Esophagus muscularis mucosa (tissue), 4 donors: ENCODE results near the gene NUMA1. TPM values are rescaled to one million over a fixed set of nuclear protein-coding genes. Genes with fewer than 3 reads are reported as not detected.

Source experiments
- DNase-seq: peaks from one replicate; pipeline ENCODE4 v3.0.0-alpha.2; 2017; ENCODE audit errors: extremely low spot score
- H3K27ac ChIP-seq, 4 donors: fragments of 200-600 bp; sonication (generic); replicated peaks in 1 of 4; 1 replicate in 3 of 4; 2 replicates in 1 of 4; pipeline ENCODE4 v1.5.1; 2016 to 2019; ENCODE audit warnings: mild to moderate bottlenecking in 1 of 4
- H3K27me3 ChIP-seq, 4 donors: fragments of 200-600 bp; sonication (generic); one replicate each; pipeline versions ENCODE4 v1.5.1 to v1.6.0; 2016 to 2019
- H3K36me3 ChIP-seq, 4 donors: fragments of 200-600 bp; sonication (generic); one replicate each; pipeline ENCODE4 v1.5.1; 2016 to 2019
- H3K4me1 ChIP-seq, 4 donors: fragments of 200-600 bp; sonication (generic); one replicate each; pipeline ENCODE4 v1.5.1; 2016 to 2019
- H3K4me3 ChIP-seq, 4 donors: fragments of 200-600 bp; sonication (generic); 1 replicate in 2 of 4; 2 replicates in 2 of 4; pipeline ENCODE4 v1.5.1; 2016 to 2019; ENCODE audit warnings: mild to moderate bottlenecking in 4 of 4, moderate library complexity in 1 of 4
- H3K9me3 ChIP-seq, 4 donors: fragments of 200-600 bp; sonication (generic); 1 replicate in 3 of 4; 2 replicates in 1 of 4; pipeline ENCODE4 v1.5.1; 2016 to 2019
- CTCF ChIP-seq, 3 experiments: fragments of 200-600 bp in 2 of 3; fragments of 450-650 bp in 1 of 3; sonication (generic) in 2 of 3; IDR thresholded peaks; one replicate each; pipeline ENCODE4 v1.5.1; 2017 to 2019; ENCODE audit warnings: antibody characterized with exemption in 3 of 3, mild to moderate bottlenecking in 2 of 3, moderate library complexity in 1 of 3
- EP300 ChIP-seq: sonication (generic); formaldehyde crosslinking; IDR thresholded peaks from one replicate; pipeline ENCODE4 v1.6.1; 2017; ENCODE audit warnings: antibody characterized with exemption
- POLR2A ChIP-seq: fragments of 450-650 bp; IDR thresholded peaks from one replicate; pipeline ENCODE4 v1.6.1; 2017; ENCODE audit warnings: antibody characterized with exemption, moderate library complexity, mild to moderate bottlenecking, low read depth
- POLR2AphosphoS5 ChIP-seq, 2 donors: sonication (generic); formaldehyde crosslinking; IDR thresholded peaks; one replicate each; pipeline ENCODE4 v1.6.1; 2017; ENCODE audit warnings: antibody characterized with exemption in 2 of 2
- WGBS: methylation state at CpG from one replicate; pipeline ENCODE4 v1.1.5; 2018; 5-methylcytosine and 5-hydroxymethylcytosine counted together
- intact Hi-C: fragments of 100-400 bp; cut with DNase I; formaldehyde crosslinking; loops from one replicate; pipeline ENCODE4 v1.15.1; 2023
- total RNA-seq, 4 donors: library from RNA; depleted of rRNA; stranded (reverse); fragments of >200 nt; gene quantifications; one replicate each; pipeline versions ENCODE4 v1.1.0 to v1.2.1, GENCODE V29; 2016

The NUMA1 gene
- total RNA-seq, 4 donors from 2014 or later = 214 to 328 (median 272) TPM

- peaks cover 46 to 66% (median 64%) of the 10 kb centered on the region in 4 donors for H3K4me1 ChIP-seq
- peak overlapping the region in 2 of 4 donors; percentile 6 to 30 for H3K4me3 ChIP-seq
These were observed 11.1 kb downstream of the NUMA1 start for GRCh38 chr11:72069200-72069599.

GRCh38 chr11:72067676-72068075 lies 12.7 kb downstream of the NUMA1 start:
- no peaks in the 10 kb centered on the region for H3K27me3 ChIP-seq
- H3K27ac ChIP-seq = peak overlapping the region; percentile 70 to 85 (median 81)
- peaks cover 46 to 66% (median 64%) of the 10 kb centered on the region in 4 donors for H3K4me1 ChIP-seq
- no peaks in the 10 kb centered on the region for H3K9me3 ChIP-seq
- no peak overlapping the region for H3K4me3 ChIP-seq
- intact Hi-C loops = no loop called here
- no peak for TF ChIP-seq CTCF (IDR thresholded peaks at IDR 0.05)
- no peak for TF ChIP-seq POLR2AphosphoS5 (IDR thresholded peaks at IDR 0.05)
- TF ChIP-seq EP300 = no peak
- no peak for TF ChIP-seq POLR2A
- DNase-seq = no peak
- peaks cover 0 to 3% (median 0%) of the 10 kb centered on the region in 4 donors for H3K36me3 ChIP-seq

More at GRCh38 chr11:72069200-72069599, 11.1 kb downstream of the NUMA1 start:
- intact Hi-C loops = no loop called here
- H3K27ac ChIP-seq = peak overlapping the region; percentile 70 to 85 (median 81)
- no peak for DNase-seq
- TF ChIP-seq CTCF (IDR thresholded peaks at IDR 0.05) = no peak
- no peak for TF ChIP-seq POLR2AphosphoS5 (IDR thresholded peaks at IDR 0.05)
- TF ChIP-seq EP300 = no peak
- TF ChIP-seq POLR2A = no peak
- H3K27me3 ChIP-seq = no peaks in the 10 kb centered on the region
- H3K9me3 ChIP-seq = no peaks in the 10 kb centered on the region
- no peaks in the 10 kb centered on the region for H3K36me3 ChIP-seq

GRCh38 chr11:72067266-72067665 lies 13.1 kb downstream of the NUMA1 start:
- H3K36me3 ChIP-seq = peaks cover 0 to 7% (median 2%) of the 10 kb centered on the region in 4 donors
- peak overlapping the region; percentile 68 to 85 (median 81) for H3K27ac ChIP-seq
- no peaks in the 10 kb centered on the region for H3K27me3 ChIP-seq
- H3K4me3 ChIP-seq = no peak overlapping the region
- H3K9me3 ChIP-seq = no peaks in the 10 kb centered on the region
- peaks cover 43 to 62% (median 60%) of the 10 kb centered on the region in 4 donors for H3K4me1 ChIP-seq
- intact Hi-C loops = no loop called here
- no peak for TF ChIP-seq EP300
- no peak for TF ChIP-seq CTCF (IDR thresholded peaks at IDR 0.05)
- no peak for TF ChIP-seq POLR2AphosphoS5 (IDR thresholded peaks at IDR 0.05)
- no peak for TF ChIP-seq POLR2A
- DNase-seq = no peak

- H3K9me3 ChIP-seq = no peaks in the 10 kb centered on the region
- no peak overlapping the region for H3K4me3 ChIP-seq
- no peak for DNase-seq
- peak overlapping the region; percentile 68 to 85 (median 81) for H3K27ac ChIP-seq
- H3K36me3 ChIP-seq = peaks cover 0 to 11% (median 4%) of the 10 kb centered on the region in 4 donors
- TF ChIP-seq POLR2A (no peak), POLR2AphosphoS5 (IDR thresholded peaks at IDR 0.05) (no peak), CTCF (IDR thresholded peaks at IDR 0.05) (no peak)
- intact Hi-C loops = no loop called here
- H3K27me3 ChIP-seq = no peaks in the 10 kb centered on the region
- peaks cover 38 to 58% (median 56%) of the 10 kb centered on the region in 4 donors for H3K4me1 ChIP-seq
These were observed 13.5 kb downstream of the NUMA1 start for GRCh38 chr11:72066855-72067254.

- H3K27ac ChIP-seq = no peak overlapping the region
- no peak for DNase-seq
- H3K36me3 ChIP-seq = peaks cover 0 to 22% (median 6%) of the 10 kb centered on the region in 4 donors
- no peak overlapping the region for H3K4me3 ChIP-seq
- H3K4me1 ChIP-seq = peaks cover 6 to 26% (median 12%) of the 10 kb centered on the region in 4 donors
- TF ChIP-seq EP300 (no peak), POLR2A (no peak), POLR2AphosphoS5 (IDR thresholded peaks at IDR 0.05) (no peak), CTCF (IDR thresholded peaks at IDR 0.05) (no peak)
- 85% methylated on average over 5 of the region's 5 CpGs for WGBS
- no peaks in the 10 kb centered on the region for H3K9me3 ChIP-seq
- H3K27me3 ChIP-seq = no peaks in the 10 kb centered on the region
- intact Hi-C loops = no loop called here
These were observed 18.5 kb downstream of the NUMA1 start for GRCh38 chr11:72061739-72062396.
